Suprapubic skin (tissue), 4 donors: ENCODE results near the gene SLC24A4.

Experiments
- CTCF ChIP-seq, 2 donors: fragments of 200-600 bp in 1 of 2; fragments of 450-650 bp in 1 of 2; sonication (generic) in 1 of 2; IDR thresholded peaks; one replicate each; pipeline ENCODE4 v1.5.1; 2016 to 2019; ENCODE audit warnings: antibody characterized with exemption in 2 of 2, mild to moderate bottlenecking in 1 of 2, moderate library complexity in 1 of 2
- EP300 ChIP-seq: sonication (generic); formaldehyde crosslinking; IDR thresholded peaks from one replicate; pipeline ENCODE4 v1.6.1; 2017; ENCODE audit warnings: antibody characterized with exemption
- POLR2A ChIP-seq, 2 donors: fragments of 450-650 bp; IDR thresholded peaks; one replicate each; pipeline ENCODE4 v1.6.1; 2017; ENCODE audit warnings: antibody characterized with exemption in 2 of 2, mild to moderate bottlenecking in 2 of 2, moderate library complexity in 2 of 2
- POLR2AphosphoS5 ChIP-seq, 3 donors: sonication (generic); formaldehyde crosslinking; IDR thresholded peaks; one replicate each; pipeline ENCODE4 v1.6.1; 2017; ENCODE audit warnings: antibody characterized with exemption in 3 of 3

GRCh38 chr14:92411135-92411534, 88.2 kb downstream of the SLC24A4 start:
- TF ChIP-seq CTCF (IDR thresholded peaks at IDR 0.05) (no peak), POLR2A (IDR thresholded peaks at IDR 0.05) (no peak), POLR2AphosphoS5 (IDR thresholded peaks at IDR 0.05) (no peak), EP300 (no peak)
